ENCODE data around the gene IL1RAPL1. TPM values are rescaled to one million over a fixed set of nuclear protein-coding genes. Genes with fewer than 3 reads are reported as not detected.

Gene IL1RAPL1
- total and polyA plus RNA-seq, 5 donors, result 0.48 to 3.1 (median 2.4) TPM

DNA sequence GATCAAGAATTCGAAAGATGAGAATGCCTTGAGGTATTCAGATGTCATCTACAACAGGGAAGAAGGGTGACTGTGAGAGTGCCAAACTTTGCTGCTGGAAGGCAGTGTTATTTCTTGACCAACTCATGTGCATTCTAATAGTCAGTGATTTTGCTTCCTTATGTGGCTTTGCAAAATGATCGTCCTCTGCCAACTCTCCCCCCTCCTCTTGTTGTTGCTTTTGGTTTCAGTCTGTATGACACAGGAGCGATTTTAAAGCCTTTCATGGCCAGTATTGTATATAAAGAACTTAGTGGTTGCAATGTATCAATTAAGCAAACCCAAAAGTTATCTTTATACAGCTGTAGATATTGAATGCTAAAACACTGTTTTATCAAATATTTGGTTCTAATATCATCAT is 379.1 kb downstream of the IL1RAPL1 start:
- 25% methylated on average over 3 of the region's 3 CpGs for WGBS
- no peak overlapping the region for H3K4me3 ChIP-seq (ENCODE audit: low read length)
- no peaks in the 10 kb centered on the region for H3K4me1 ChIP-seq (ENCODE audit: control insufficient read depth, insufficient read depth, low read length)
- no peak overlapping the region for H3K27ac ChIP-seq (ENCODE audit: low read length)
- ATAC-seq, result no peak
- no peak for DNase-seq
- no peaks in the 10 kb centered on the region for H3K9me3 ChIP-seq (ENCODE audit: control insufficient read depth, low read length)
- no peaks in the 10 kb centered on the region for H3K27me3 ChIP-seq (ENCODE audit: control insufficient read depth, insufficient read depth)
- intact Hi-C loops (cut with DNase I), result no loop called here

DNA sequence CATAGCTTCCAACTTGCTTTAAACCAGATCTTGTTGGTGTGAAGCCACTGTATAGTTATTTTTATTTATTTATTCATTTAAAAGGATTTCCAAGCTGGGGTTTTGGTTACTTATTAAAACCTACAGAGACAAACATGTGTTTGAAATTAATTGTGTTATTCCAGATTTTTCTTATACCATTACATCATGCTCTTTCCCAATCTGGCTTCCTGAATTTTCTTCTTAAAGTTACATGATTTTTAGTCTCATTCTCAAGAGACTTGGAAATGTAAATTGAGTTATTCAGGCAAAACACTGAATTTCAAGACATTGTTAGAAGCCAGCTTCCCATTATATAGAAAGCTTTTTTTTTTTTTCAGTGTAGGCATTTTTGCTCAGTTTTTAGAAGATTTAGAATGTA is 381.9 kb downstream of the IL1RAPL1 start:
- Histone ChIP-seq H3K27ac (ENCODE audit: low read length) (no peak overlapping the region), H3K4me1 (ENCODE audit: control insufficient read depth, insufficient read depth, low read length) (no peaks in the 10 kb centered on the region), H3K27me3 (ENCODE audit: control insufficient read depth, insufficient read depth) (no peaks in the 10 kb centered on the region), H3K4me3 (ENCODE audit: low read length) (no peak overlapping the region), H3K9me3 (ENCODE audit: control insufficient read depth, low read length) (no peaks in the 10 kb centered on the region)
- intact Hi-C loops (cut with DNase I), result no loop called here
- DNase-seq (no peak), ATAC-seq (no peak)

DNA sequence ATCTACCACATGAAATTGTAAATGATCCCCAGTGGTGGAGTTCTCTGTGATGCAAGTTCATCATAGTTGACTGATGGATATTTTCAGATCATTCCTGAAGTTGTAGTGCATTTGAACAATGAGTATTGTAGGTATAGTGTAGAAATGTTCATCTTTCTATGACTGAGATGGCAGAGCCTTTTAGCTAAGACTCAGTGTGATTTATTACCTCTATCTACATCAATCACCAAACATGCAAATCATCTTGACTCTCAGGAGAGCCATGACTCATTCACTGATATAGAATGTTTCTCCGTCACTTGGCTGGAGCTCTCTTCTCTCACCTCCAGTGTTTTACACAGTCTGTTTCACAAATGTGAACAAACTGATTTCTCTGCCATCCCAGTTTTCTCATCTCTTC is 392.6 kb downstream of the IL1RAPL1 start:
- 52% methylated on average over 1 of the region's 1 CpG for WGBS
- intact Hi-C loops (cut with DNase I), result loop anchor here in 1 of 4 donors (10.0 kb wide), 1 partner anchor 65 kb away; no protein-coding TSS in a partner anchor
- ATAC-seq, result no peak

DNA sequence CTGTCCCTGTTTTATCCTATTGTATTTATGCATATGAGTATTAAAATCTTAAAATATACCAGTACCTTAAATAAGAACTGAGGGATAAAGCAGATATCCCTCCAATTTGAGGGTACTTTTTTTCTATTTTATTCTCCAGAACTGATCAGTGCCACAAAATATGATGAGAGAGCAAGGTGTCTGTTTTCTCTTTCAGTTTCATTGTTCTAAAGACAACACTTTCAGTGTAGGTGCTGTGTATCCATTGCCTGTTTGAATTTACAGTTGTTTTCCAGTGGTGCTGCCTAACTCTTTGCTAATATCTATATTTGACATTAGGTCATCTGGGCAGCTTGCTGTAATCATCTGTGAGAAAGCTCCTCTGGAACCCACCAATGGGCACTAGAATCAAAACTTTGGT is 394.7 kb downstream of the IL1RAPL1 start:
- Histone ChIP-seq H3K4me1 (ENCODE audit: control insufficient read depth, insufficient read depth, low read length) (no peaks in the 10 kb centered on the region), H3K27me3 (ENCODE audit: control insufficient read depth, insufficient read depth) (no peaks in the 10 kb centered on the region), H3K27ac (ENCODE audit: low read length) (no peak overlapping the region), H3K4me3 (ENCODE audit: low read length) (no peak overlapping the region), H3K9me3 (ENCODE audit: control insufficient read depth, low read length) (no peaks in the 10 kb centered on the region)
- ATAC-seq (no peak), DNase-seq (no peak)
- intact Hi-C loops (cut with DNase I), result no loop called here

More for the DNA sequence above, 392.6 kb downstream of the IL1RAPL1 start:
- Histone ChIP-seq H3K27me3 (ENCODE audit: control insufficient read depth, insufficient read depth) (no peaks in the 10 kb centered on the region), H3K4me1 (ENCODE audit: control insufficient read depth, insufficient read depth, low read length) (no peaks in the 10 kb centered on the region), H3K4me3 (ENCODE audit: low read length) (no peak overlapping the region), H3K27ac (ENCODE audit: low read length) (no peak overlapping the region), H3K9me3 (ENCODE audit: control insufficient read depth, low read length) (no peaks in the 10 kb centered on the region)
- no peak for DNase-seq

DNA sequence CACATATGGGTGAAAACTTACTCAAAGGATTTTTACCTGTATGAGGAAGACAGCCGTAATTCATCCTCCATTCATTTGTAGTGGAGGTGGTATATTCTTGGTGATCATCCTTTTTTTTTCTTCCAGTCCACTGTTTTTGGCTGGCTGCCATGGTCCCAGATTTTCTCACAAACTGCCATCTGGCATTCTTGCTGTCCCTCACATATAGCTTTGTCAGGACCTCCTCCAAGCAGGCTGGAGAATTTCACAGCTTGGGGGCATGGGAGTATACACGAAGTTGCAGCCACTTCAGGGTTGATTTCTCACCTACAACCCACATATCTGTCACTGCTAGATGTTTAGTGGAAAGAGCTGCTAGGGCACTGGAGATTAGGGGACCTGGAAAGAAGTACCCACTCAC is 401.0 kb downstream of the IL1RAPL1 start:
- ATAC-seq (no peak), DNase-seq (peak in 1 of 3 donors; percentile 35)
- Histone ChIP-seq H3K27ac (ENCODE audit: low read length) (peak overlapping the region; percentile 45), H3K4me1 (ENCODE audit: control insufficient read depth, insufficient read depth, low read length) (no peaks in the 10 kb centered on the region), H3K9me3 (ENCODE audit: control insufficient read depth, low read length) (no peaks in the 10 kb centered on the region), H3K4me3 (ENCODE audit: low read length) (no peak overlapping the region), H3K27me3 (ENCODE audit: control insufficient read depth, insufficient read depth) (no peaks in the 10 kb centered on the region)
- intact Hi-C loops (cut with DNase I), result no loop called here
- 37% methylated on average over 2 of the region's 2 CpGs for WGBS

GRCh38 chrX:28997706-28998463 is 410.6 kb downstream of the IL1RAPL1 start:
- 32% methylated on average over 1 of the region's 1 CpG for WGBS
- intact Hi-C loops (cut with DNase I), result no loop called here
- ATAC-seq, result no peak

GRCh38 chrX:28998609-28999135 is 411.4 kb downstream of the IL1RAPL1 start:
- DNase-seq, result no peak
- H3K4me3 ChIP-seq (ENCODE audit: low read length), result no peak overlapping the region
- no peaks in the 10 kb centered on the region for H3K9me3 ChIP-seq (ENCODE audit: control insufficient read depth, low read length)
- no peak overlapping the region for H3K27ac ChIP-seq (ENCODE audit: low read length)
- intact Hi-C loops (cut with DNase I), result no loop called here
- no peaks in the 10 kb centered on the region for H3K4me1 ChIP-seq (ENCODE audit: control insufficient read depth, insufficient read depth, low read length)
- no peak for ATAC-seq
- WGBS, result 29% methylated on average over 3 of the region's 3 CpGs
- no peaks in the 10 kb centered on the region for H3K27me3 ChIP-seq (ENCODE audit: control insufficient read depth, insufficient read depth)

More at GRCh38 chrX:28997706-28998463, 410.6 kb downstream of the IL1RAPL1 start:
- Histone ChIP-seq H3K27me3 (ENCODE audit: control insufficient read depth, insufficient read depth) (no peaks in the 10 kb centered on the region), H3K4me3 (ENCODE audit: low read length) (no peak overlapping the region), H3K27ac (ENCODE audit: low read length) (no peak overlapping the region), H3K4me1 (ENCODE audit: control insufficient read depth, insufficient read depth, low read length) (no peaks in the 10 kb centered on the region), H3K9me3 (ENCODE audit: control insufficient read depth, low read length) (no peaks in the 10 kb centered on the region)
- DNase-seq, result no peak

GRCh38 chrX:29012867-29013266 is 425.6 kb downstream of the IL1RAPL1 start:
- no peak for ATAC-seq
- intact Hi-C loops (cut with DNase I), result no loop called here
- Histone ChIP-seq H3K4me1 (ENCODE audit: control insufficient read depth, insufficient read depth, low read length) (no peaks in the 10 kb centered on the region), H3K27ac (ENCODE audit: low read length) (no peak overlapping the region), H3K4me3 (ENCODE audit: low read length) (no peak overlapping the region), H3K9me3 (ENCODE audit: control insufficient read depth, low read length) (no peaks in the 10 kb centered on the region), H3K27me3 (ENCODE audit: control insufficient read depth, insufficient read depth) (no peaks in the 10 kb centered on the region)
- no peak for DNase-seq

GRCh38 chrX:29023207-29023606 is 436.0 kb downstream of the IL1RAPL1 start:
- no peak for ATAC-seq

DNA sequence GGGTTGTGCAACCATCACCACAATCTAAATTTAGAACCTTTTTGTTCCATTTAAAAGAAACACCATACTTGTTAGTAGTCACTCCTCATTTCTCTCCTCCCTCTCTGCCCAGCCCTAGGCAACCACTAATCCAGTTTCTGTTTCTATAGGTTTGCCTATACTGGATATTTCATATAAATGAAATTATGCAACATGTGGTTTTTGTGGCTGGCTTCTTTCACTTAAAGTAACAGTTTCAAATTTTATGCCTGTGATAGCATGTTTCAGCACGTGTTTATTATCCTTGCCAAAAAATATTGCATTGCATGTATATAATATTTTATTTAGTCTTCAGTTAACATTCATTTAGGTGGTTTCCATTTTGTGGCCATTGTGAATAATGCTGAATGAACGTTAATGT is 437.6 kb downstream of the IL1RAPL1 start:
- Histone ChIP-seq H3K4me3 (ENCODE audit: low read length) (no peak overlapping the region), H3K27ac (ENCODE audit: low read length) (no peak overlapping the region), H3K4me1 (ENCODE audit: control insufficient read depth, insufficient read depth, low read length) (no peaks in the 10 kb centered on the region), H3K9me3 (ENCODE audit: control insufficient read depth, low read length) (no peaks in the 10 kb centered on the region), H3K27me3 (ENCODE audit: control insufficient read depth, insufficient read depth) (no peaks in the 10 kb centered on the region)
- WGBS, result 60% methylated on average over 2 of the region's 2 CpGs
- DNase-seq, result no peak
- ATAC-seq, result no peak
- intact Hi-C loops (cut with DNase I), result no loop called here

More at GRCh38 chrX:29023207-29023606, 436.0 kb downstream of the IL1RAPL1 start:
- H3K4me1 ChIP-seq (ENCODE audit: control insufficient read depth, insufficient read depth, low read length), result no peaks in the 10 kb centered on the region
- intact Hi-C loops (cut with DNase I), result no loop called here
- H3K4me3 ChIP-seq (ENCODE audit: low read length), result no peak overlapping the region
- no peak for DNase-seq
- no peak overlapping the region for H3K27ac ChIP-seq (ENCODE audit: low read length)
- H3K27me3 ChIP-seq (ENCODE audit: control insufficient read depth, insufficient read depth), result no peaks in the 10 kb centered on the region
- H3K9me3 ChIP-seq (ENCODE audit: control insufficient read depth, low read length), result no peaks in the 10 kb centered on the region

- H3K4me1 ChIP-seq (ENCODE audit: control insufficient read depth, insufficient read depth, low read length), result no peaks in the 10 kb centered on the region
- H3K27ac ChIP-seq (ENCODE audit: low read length), result no peak overlapping the region
- 35% methylated on average over 2 of the region's 2 CpGs for WGBS
- ATAC-seq, result no peak
- intact Hi-C loops (cut with DNase I), result no loop called here
- H3K4me3 ChIP-seq (ENCODE audit: low read length), result no peak overlapping the region
- DNase-seq, result no peak
- no peaks in the 10 kb centered on the region for H3K9me3 ChIP-seq (ENCODE audit: control insufficient read depth, low read length)
- no peaks in the 10 kb centered on the region for H3K27me3 ChIP-seq (ENCODE audit: control insufficient read depth, insufficient read depth)
These were observed 452.3 kb downstream of the IL1RAPL1 start for GRCh38 chrX:29039501-29039900.

Measured in right cardiac atrium (tissue), 5 donors.